ENCODE measurements around the gene EZH1. TPM values are rescaled to one million over a fixed set of nuclear protein-coding genes. Genes with fewer than 3 reads are reported as not detected.
A peak's percentile ranks its signal among the peaks of the same experiment; 100 is the strongest.

Gene EZH1
- total RNA-seq, 4 donors from 2014 or later: 32.7 to 71.9 (median 43.9) TPM

GRCh38 chr17:42680331-42680808 is 64.5 kb downstream of the EZH1 start:
- DNase-seq (ENCODE audit: low spot score in 2 of 2): no peak
- 59 to 68% methylated on average over 16 to 20 of the region's 20 CpGs for WGBS, 2 donors
- intact Hi-C loops (cut with DNase I; ENCODE audit: low total_unique reads): loop anchor here (10.0 kb wide), 1 partner anchor 106 kb away; the partner anchor contains the start of gene PSMC3IP
- no peak overlapping the region for H3K4me3 ChIP-seq (ENCODE audit: low read depth, poor library complexity, severe bottlenecking)
- TF ChIP-seq CTCF (IDR thresholded peaks at IDR 0.05) (no peak), POLR2A (IDR thresholded peaks at IDR 0.05) (no peak)

DNA sequence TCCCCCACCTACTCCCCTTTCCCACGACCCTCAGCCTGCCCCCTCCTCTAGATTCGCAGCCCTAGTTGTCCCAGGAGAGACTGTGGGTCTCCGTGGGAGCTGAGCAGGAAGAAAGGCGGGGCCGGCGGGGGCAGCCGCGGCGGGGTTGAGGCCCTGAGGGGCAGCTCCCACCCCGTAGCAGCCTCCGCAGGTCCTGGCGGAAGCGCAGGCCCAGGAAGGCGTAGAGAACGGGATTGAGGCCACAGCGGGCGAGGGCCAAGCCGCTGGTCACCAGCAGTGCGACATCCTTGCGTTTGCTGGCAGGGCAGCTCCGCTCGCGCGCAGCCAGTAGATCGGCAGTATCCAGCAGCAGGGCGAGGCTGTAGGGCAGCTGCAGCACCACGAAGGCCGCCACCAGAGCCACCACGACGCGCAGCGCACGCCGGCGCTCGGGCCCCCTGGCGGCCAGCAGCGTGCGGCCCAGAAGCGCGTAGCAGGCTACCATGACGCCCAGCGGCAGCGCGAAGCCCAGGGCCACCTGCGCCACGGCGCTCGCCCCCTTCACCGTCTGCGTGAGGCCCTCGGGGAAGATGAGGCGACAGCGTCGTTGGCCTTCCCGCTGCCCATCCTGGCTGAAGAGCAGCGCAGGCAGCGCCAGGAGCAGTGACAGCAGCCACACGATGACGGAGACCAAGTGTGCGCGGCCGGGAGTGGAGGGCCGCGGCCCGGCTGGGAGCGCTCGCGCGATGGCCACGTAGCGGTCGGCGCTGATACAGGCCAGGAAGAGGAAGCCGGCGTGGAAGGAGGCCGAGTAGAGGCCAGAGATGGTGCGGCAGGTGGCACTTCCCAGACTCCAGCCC is 65.1 kb downstream of the EZH1 start:
- peak; percentile 54 to 95 for DNase-seq (ENCODE audit: low spot score in 2 of 2)
- TF ChIP-seq POLR2A (IDR thresholded peaks at IDR 0.05) (no peak), CTCF (IDR thresholded peaks at IDR 0.05) (peak in 1 of 3 donors; percentile 66)
- intact Hi-C loops (cut with DNase I; ENCODE audit: low total_unique reads): loop anchor here (10.0 kb wide), 1 partner anchor 105 kb away; the partner anchor contains the start of gene PSMC3IP
- no peak overlapping the region for H3K4me3 ChIP-seq (ENCODE audit: low read depth, poor library complexity, severe bottlenecking)
- 6 to 12% methylated on average over 51 to 71 of the region's 78 CpGs for WGBS, 2 donors

DNA sequence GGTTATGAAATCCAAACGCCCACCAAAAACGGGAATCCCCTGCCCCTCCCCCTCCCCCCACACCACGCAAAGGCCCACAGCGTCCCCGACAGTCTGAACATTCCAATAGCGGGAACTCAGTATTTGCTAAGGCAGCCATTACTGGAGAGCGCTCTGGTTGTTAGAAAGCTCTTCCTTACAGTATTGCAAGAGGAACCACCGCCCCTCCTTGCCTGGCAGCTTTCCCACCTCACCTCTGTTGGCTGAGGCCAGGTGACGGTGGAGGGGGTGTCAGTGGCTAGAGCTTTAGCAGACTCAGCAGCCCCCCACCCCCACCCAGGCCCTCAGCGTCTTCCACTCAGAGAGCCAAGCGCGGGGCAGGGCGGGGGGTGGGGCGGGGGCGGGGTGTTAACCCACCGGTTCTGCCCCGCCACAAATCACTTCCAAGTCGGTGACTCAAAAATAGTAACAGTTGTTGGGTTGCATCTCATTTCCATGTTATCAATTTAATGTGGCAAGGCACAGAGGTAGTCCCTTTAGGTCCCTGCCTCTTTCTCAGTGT is 65.8 kb downstream of the EZH1 start:
- no peak overlapping the region for H3K4me3 ChIP-seq (ENCODE audit: low read depth, poor library complexity, severe bottlenecking)
- intact Hi-C loops (cut with DNase I; ENCODE audit: low total_unique reads): no loop called here
- TF ChIP-seq POLR2A (IDR thresholded peaks at IDR 0.05) (no peak), CTCF (IDR thresholded peaks at IDR 0.05) (no peak)
- WGBS, 2 donors: 4 to 6% methylated on average over 17 to 18 of the region's 18 CpGs
- DNase-seq (ENCODE audit: low spot score in 2 of 2): peak; percentile 71 to 92

GRCh38 chr17:42677921-42678781 is 66.7 kb downstream of the EZH1 start:
- DNase-seq (ENCODE audit: low spot score in 2 of 2): peak; percentile 86 to 97
- TF ChIP-seq POLR2A (IDR thresholded peaks at IDR 0.05) (no peak), CTCF (IDR thresholded peaks at IDR 0.05) (no peak)
- intact Hi-C loops (cut with DNase I; ENCODE audit: low total_unique reads): loop anchor here (2.0 kb wide), 1 partner anchor 69 kb away; the partner anchor contains the start of genes RETREG3 and TUBG1
- 0 to 1% methylated on average over 19 to 36 of the region's 53 CpGs for WGBS, 2 donors
- peak overlapping the region; percentile 33 for H3K4me3 ChIP-seq (ENCODE audit: low read depth, poor library complexity, severe bottlenecking)

DNA sequence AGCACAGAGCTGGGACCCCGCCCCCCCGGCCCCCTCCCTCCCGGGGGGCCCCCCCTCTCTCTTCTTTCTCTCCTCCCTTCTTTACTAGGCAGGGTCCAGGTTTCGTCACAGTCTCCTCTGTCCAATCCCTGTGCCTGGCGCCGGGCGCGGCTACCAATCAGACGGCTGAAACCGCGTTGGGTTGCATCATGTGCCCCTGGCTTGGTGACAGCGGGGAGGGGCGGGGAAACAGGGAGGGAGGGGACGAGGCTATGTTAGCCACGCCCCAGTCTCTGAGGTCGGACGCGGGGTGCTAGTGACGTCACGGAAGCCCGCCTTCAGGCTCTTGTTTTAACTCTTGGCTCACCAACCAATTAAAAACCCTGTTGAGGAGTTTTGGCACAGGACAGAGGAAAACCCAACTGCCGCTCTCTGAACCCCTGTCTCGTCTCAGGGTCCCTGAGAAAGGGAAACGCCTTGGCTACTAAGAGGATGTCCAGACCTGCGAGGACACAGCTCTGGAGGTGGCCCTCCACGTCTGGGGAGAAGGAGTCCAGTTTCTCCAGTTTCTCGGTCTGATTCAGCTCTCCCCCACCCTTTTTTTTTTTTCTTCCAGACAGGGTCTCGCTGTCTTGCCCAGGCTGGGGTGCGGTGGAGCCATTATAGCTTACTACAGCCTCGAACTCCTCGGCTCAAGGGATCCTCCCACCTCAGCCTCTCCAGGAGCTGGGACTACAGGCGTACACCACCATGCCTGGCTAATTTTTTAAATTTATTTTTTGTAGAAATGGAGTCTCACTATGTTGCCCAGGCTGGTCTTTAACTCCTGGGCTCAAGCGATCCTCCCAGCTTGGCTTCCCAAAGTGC is 67.6 kb downstream of the EZH1 start:
- TF ChIP-seq CTCF (IDR thresholded peaks at IDR 0.05): no peak
- TF ChIP-seq POLR2A (IDR thresholded peaks at IDR 0.05): no peak
- peak overlapping the region; percentile 33 for H3K4me3 ChIP-seq (ENCODE audit: low read depth, poor library complexity, severe bottlenecking)
- 1% methylated on average over 30 to 32 of the region's 33 CpGs for WGBS, 2 donors
- DNase-seq (ENCODE audit: low spot score in 2 of 2): peak; percentile 100
- intact Hi-C loops (cut with DNase I; ENCODE audit: low total_unique reads): loop anchor here (2.0 kb wide), 1 partner anchor 68 kb away; the partner anchor contains the start of genes RETREG3 and TUBG1
